GM21447 (cell line): ENCODE results near the gene DNAH6.
A peak's percentile ranks its signal among the peaks of the same experiment; 100 is the strongest.

Experiments used
- ATAC-seq: cut with Tn5 transposase; IDR thresholded peaks from one replicate; pipeline ENCODE4 v1.9.1; 2021; ENCODE audit not compliant: unreplicated experiment

DNAH6 gene

DNA sequence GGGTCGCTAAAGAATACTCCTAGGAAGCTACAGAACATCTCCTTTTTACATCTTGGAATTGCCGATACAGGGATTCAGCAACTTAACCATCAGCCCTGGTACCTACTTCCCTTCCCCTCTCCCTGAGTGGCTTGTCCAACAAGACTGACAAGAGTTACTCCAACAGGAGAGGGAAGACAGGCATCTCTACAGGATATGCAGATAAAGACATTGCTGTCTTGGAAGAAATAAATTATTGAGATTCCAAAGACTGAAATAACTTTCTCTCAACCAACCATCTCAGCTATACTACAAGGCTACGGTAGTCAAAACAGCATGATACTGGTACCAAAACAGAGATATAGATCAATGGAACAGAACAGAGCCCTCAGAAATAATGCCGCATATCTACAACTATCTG is 277.3 kb downstream of the DNAH6 start:
- no peak for ATAC-seq

DNA sequence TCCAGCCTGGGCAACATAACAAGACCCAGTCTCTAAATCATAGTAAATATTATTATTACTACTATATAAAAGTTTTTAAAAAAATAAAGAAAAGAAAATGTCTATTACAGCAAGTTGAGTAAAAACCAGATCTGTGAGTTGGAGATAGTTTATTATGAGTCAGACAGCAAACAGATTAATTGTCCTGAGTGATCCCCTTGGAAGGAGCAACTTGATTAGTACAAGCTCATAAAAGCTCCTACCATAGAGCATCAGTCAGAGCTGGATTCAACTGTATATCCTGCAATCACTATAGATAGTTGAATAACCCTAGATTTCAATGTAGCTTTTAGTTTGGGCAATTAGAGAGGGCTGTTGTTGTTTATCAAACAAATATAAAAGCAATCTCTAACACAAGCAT is 280.5 kb downstream of the DNAH6 start:
- no peak for ATAC-seq

DNA sequence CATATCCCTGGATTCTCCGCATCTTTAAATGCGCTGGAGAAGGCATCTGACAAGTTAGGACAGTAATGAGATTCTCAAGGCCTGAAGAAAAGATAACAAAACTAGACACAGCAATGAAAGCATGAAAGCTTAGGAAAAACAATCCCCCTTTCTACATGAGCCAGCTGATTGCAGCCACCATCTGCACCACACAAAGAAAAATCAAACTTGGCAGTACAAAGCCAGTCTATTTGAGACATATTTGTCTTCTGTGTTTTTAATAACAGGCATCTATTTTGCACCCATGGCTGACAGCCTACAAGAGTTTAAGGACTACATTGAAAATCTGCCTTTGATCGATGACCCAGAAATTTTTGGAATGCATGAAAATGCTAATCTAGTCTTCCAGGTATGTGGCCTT is 281.0 kb downstream of the DNAH6 start:
- no peak for ATAC-seq

DNA sequence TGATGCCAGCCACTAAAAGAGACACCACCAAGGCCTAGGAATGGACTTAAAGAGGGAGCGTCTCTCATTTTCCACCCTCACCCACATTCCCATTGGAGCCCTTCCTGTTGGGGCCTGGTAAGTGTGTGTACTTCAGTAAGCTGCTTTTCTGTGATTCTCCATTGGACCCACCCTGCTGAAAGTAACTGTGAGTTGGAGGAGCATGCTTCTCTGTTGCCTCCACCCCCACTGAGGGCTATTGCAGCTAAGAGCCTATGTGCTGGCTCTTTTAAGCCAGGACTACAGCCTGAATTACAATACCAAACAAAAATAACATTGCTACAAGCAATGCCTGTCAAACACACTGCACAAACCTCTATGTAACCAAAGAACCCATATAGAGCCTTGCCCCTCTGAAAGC is 283.5 kb downstream of the DNAH6 start:
- ATAC-seq = no peak

DNA sequence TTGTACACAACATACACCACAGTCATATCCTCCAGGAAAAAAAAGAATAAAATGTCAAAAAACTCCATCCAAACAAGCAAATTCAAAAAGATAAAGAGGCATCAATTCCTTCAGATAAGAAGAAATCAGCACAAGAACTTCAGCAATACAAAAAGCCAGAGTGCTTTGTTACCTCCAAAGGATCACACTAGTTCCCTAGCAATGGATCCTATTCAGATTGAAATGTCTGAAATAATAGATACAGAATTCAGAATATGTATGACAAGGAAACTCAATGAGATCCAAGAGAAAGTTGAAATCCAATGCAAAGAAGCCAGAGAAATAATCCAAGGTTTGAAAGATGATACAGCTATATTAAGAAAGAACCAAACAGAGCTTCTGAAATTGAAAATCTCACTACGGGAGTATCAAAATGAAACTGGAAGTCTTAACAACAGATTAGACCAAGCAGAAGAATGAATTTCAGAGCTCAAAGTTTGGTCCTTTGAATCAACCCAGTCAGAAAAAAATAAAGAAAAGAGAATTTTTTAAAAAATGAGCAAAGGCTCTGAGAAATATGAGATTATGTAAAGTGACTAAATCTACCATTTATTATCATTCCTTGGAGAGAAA is 284.0 kb downstream of the DNAH6 start:
- ATAC-seq = peak; percentile 74

DNA sequence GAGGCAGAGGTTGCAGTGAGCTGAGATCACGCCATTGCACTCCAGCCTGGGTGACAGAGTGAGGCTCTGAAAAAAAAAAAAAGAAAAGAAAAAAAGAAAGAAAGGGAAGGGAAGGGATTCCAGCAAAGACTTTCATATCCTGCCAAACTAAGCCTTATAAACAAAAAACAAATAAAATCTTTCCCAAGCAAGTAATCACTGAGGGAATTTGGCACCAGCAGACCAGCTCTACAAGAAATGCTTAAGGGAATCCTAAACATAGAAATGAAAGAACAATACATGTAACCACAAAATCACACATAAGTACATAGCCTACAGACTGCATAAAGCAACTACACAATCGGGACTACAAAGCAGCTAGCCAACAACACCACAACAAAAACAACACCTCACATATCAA is 285.5 kb downstream of the DNAH6 start:
- no peak for ATAC-seq

DNA sequence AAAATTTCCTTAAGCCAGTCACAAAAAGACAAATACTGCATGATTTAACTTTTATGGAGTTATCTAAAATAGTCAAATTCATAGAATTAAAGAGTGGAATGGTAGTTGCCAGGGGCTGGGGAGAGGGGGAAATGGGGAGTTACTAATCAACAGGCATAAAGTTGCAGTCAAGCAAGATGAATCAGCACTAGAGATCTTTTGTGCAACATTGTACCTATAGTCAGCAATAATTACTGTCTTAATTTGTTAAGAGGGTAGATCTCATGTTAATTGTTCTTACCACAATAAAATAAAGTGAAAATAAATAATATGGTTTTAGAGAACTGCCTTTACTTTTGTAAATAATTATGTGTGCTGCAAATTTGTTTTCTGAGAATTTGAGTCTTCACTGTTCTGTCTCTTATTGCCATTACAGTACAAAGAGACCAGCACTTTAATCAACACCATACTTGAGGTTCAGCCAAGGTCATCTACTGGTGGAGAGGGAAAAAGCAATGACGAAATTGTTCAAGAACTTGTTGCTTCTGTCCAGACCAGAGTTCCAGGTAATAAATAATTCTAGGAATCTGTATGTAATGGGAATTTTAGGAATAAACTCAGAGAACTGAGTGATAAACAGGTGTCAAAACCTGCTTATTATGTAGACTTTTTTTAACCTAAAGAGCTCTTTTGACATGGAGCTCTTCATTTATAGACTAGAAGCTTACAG is 289.1 kb downstream of the DNAH6 start:
- no peak for ATAC-seq

DNA sequence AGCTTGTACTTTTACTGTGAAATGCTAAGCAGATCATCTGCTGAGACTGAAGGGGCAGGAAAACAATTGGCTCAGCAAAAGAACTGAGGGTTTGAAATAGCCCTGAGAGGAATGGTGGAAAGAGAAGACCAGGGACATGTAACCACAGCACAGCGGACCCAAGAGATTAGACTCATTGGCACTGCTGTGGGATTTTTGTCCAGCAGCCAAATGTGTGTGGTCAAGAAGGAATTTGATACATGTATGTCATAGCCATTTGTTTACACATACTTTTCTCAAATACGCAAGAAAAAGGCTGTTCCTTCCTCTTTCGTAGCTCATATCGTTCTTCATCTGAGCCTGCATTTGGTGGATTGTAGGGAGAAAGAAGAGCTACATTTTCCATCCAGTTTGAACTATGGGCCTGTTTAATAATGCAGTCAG is 290.8 kb downstream of the DNAH6 start:
- ATAC-seq = no peak

DNA sequence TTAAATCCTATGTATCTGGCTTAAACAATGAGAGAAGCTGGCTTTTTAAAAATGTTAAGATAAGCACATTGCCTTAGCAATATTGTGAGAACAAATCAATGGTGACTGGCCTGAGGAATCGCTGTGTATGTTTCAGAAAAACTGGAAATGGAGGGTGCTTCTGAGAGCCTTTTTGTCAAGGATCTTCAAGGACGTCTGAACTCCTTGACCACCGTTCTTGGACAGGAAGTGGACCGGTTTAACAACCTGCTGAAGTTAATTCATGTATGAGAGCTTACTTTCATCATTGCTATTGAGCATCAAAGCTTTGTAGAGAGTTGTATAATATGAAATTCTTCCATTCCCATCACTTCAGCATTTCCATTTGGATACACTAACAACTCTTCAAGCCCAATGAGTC is 292.0 kb downstream of the DNAH6 start:
- ATAC-seq = no peak

DNA sequence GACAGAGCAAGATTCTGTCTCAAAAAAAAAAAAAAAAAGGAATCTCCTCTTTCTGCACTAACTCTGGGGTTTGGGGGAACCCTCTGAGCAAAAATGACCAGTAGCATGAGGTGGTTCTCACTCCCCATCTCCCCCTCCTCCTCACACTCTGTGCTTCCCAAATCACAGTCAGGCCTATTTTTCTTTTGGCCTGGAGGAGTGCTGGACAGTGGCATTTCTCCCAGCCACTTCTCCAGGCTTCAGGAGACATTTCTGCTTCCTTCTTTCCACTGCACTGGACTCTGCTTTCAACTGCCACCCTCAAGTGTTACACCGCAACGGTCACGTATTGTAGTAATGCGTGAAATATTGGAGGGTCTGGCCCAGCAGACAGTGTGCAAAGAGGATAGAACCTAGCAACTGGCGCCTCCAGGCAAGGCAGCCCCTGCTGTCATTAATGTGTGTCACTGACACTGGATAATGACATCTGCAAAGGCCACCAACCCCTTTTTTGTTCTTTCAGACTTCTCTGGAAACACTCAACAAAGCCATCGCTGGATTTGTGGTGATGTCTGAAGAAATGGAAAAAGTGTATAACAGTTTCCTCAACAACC is 295.6 kb downstream of the DNAH6 start:
- no peak for ATAC-seq

DNA sequence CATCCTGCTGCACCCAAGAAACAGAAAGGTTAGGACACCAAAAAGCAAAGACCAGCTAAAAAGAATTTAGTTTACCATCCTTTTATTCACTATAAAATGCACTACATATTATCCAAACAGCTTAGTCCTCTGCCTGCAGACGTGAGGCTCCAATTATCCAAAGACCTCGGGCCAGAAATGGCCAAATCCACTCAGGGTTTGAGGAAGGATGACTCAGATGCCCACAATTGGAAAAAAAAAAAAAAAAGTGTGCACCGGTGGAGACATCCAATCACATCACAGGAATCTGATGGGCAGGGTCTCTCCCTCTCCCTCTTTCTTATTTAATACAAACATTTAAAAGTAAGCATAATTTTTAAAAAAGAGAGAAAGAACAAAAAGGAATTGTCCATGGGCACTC is 298.8 kb downstream of the DNAH6 start:
- no peak for ATAC-seq

DNA sequence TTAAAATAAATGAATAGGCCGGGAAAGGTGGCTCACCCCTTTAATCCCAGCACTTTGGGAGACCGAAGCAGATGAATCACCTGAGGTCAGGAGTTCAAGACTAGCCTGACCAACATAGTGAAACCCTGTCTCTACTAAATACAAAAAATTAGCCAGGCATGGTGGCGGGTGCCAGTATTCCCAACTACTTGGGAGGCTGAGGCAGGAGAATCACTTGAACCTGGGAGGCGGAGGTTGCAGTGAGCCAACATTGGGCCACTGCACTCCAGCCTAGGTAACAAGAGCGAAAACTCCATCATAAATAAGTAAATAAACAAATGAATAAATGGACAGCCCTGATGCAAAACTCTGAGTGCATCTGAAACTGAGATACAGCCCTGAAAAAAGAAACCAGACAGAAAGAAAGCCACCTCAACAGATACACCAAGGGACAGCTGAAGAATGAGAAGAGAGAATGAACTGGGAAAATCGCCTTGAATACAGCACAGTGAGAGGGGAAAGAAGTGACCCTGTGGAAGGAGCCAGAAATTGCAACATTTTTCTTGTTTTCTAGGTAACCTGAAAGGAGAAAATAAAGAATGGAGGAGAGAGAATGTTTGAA is 300.2 kb downstream of the DNAH6 start:
- ATAC-seq = peak; percentile 81

DNA sequence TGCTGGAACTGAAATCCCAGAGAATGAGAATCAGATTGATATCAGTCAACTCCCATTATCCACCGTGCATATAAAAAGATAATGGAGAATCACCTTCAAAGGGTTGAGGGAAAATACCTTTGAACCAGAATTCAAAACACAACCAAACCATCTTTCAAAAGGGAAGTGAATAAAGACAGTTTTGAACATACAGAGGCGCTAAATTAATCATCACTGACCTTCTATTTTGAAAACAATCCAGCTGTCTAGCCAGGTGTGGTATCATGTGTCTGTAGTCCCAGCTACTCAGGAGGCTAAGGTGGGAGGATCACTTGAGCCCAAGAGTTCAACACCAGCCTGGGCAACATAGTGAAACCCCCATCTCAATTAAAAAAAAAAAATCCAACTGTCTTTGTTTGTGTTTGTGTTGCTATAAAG is 300.9 kb downstream of the DNAH6 start:
- ATAC-seq = peak; percentile 93

DNA sequence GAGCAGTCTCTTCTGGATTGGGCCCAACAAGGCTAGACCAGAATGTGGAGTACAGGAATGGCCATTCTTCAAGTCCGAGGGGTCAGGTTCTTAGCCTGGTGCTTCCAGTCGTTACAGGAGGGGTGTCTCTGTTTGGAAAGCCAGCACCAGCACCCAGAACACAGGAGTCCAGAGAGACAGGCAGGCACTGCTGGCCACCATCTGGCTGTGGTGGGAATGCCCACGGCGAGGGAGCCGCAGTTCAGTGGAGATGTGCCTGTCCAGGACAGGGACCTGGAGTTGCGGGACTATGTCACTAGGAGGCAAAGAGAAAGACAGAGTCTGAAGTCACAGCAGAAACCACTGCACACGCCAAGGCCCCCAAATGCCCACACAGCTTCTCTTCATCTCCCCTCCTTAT is 305.5 kb downstream of the DNAH6 start:
- ATAC-seq = no peak

DNA sequence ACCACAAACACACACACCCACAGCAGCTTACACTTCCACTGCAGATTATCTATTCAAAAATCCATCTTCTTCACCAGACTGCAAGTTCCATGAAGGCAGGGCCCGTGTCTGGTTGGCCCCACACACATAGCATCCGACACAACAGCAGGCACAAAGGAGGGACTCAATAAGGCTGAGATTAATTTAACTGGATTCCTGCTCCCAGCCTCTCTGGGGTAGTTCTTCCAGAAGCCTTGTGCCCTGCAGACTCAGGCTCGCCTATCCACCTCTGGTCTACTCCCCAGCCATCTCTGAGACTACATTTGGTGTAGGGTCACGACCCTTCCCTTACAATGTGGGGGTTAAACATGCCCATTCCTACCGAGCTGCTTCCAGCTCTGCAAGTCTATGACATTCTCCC is 306.9 kb downstream of the DNAH6 start:
- no peak for ATAC-seq

DNA sequence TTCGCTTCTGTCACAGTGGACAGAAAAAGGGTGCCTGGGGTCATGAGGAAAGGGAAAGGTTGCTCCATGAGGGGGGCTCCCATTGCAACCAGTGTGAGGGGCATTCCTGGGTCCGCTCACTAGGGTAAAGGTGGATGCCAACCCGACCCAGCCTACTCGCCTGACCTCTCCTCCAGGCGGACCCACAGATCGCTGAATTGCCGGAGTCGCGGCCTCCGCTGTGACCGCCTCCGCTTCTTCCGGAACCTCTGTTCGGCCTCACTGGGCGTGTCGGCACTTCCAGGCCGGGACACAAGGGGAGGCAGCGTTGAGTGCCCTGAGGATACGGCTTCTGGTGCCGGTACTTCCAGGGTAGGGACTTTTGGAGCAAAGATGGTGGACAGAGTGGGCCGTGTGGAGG is 307.5 kb downstream of the DNAH6 start:
- no peak for ATAC-seq

DNA sequence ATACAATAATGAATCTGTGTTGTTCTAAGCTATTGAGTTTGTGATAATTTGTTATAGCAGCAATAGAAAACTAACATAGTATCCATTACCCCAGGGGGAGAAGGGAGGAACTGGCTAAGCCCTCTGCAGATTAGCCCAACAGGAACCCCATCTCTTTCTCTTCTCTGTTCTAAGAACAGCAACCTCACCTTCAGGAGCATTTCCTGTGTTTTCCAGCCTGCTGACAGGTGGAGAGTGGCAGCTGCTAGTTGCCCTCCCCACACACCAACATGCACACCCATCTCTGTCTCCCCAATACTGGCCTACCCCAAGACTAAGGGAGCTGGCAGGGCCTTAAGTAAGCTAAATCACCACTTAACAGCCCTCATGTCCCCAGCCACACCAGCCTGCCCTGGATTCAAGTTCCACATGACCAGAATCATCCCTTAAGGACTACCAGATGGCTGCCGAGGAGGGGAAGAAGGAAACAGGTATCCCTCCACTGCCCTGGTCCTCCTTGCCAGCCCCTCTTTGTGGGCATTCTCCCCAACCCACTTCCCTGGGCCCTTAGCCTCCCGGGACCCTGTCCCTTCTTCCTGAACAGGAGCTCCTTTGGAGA is 311.8 kb downstream of the DNAH6 start:
- no peak for ATAC-seq

DNA sequence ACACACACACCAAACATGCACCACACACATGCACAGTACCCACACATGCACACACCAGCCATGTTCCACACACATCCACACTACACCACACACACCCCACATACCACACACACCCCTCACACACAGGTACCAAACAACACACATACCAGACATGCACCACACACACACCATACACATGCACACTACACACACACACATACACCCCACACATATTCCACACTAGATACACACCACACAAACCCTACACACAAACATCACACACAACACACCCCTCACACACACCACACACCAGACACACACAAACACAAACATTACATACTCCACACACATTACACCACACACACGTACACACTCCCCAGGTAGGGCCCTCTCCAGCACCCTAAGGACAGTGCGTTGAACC is 313.4 kb downstream of the DNAH6 start:
- ATAC-seq = no peak

DNA sequence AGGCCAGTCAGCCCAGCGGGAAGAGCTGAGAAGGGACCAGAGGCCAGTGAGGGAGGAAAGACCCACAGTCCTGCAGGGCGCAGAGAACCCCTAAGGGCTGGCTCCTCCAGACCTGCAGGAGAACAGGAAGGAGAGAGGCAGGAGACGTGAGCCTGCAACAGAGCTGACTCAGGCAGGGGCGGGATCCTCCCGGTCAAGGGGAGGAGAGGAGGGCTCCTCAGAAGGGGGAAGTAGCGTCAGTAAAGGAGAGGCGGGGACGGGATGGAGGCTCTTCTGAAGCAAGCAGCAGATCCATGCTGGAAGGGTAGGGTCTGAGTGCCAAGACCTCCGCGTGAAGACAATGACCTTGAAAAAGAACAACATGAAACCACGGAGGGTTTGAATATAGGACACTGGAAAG is 313.8 kb downstream of the DNAH6 start:
- no peak for ATAC-seq

DNA sequence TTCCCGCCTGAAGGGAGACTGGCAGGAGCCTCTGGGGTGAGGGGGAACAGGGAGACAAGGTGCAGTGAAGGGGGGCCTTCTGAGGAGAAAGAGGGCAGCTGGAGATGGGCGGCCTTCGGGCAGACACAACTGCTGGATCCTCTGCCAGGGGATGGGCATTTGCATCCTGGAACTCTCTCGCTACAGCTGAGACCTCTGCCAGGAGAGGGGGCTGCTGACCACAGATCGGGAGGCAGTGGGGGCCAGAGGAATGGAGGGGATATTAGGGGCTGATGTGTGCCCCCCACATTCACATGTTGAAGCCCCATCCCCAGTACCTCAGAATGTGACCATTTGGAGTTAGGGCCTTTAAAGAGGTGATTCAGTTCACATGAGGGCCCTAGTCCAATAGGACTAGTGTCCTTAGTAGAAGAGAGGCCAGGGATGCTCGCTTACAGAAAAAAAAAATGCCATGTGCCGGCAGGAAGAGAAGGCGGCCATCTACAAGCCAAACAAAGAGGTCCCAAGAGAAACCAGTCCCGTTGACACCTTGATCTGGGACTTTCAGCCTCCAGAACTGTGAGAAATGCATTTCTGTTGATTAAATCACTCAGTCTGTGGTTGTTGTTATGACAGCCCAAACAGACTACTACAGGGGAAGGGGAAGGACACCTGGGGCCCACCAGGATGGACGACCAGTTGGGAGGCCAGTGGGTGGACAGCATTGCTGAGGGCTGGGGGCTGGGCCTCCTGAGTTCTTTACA is 314.6 kb downstream of the DNAH6 start:
- ATAC-seq = no peak
